Measurements from ENCODE around the gene NTMT2. TPM values are rescaled to one million over a fixed set of nuclear protein-coding genes. Genes with fewer than 3 reads are reported as not detected.

NTMT2 gene
- total and polyA plus RNA-seq, 2 of the 8 experiments (the other 6 are each of a cell fraction or from before 2014, with no cell fraction given): 0.38 TPM; not detected in 1

DNA sequence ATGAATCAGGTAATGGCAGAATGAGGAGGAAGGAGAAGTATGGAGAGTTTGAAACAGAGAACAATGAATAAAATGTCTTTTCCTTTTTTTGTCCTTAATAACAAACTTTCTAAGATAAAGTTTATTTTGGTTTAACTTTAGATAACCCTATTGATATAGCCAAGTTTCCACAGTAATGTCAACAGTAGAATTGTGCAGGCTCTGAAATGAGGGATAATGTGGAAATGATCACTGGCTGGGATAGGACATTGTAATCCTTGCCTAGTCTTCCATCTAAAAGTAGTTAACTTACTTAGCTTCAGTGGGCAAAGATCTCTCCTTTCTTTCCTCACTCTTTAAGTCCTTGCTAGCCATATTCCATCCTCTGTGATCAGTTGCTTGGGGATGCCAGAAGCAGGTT is 52.8 kb downstream of the NTMT2 start (continued):
- TF ChIP-seq CHD7 (IDR thresholded peaks at IDR 0.05; ENCODE audit: insufficient replicate concordance, low read length): no peak
- no peak for TF ChIP-seq NANOG (IDR thresholded peaks at IDR 0.05; ENCODE audit: insufficient read depth, low read depth, low read length, poor library complexity, severe bottlenecking)
- no peak for TF ChIP-seq POLR2AphosphoS5 (IDR thresholded peaks at IDR 0.05; ENCODE audit: low read depth, low read length)
- no peak for TF ChIP-seq RAD21 (IDR thresholded peaks at IDR 0.05 in 1 of 2, conservative IDR thresholded peaks at IDR 0.05 in 1 of 2; ENCODE audit: low read depth in 2 of 2, low read length in 2 of 2)
- no peak for TF ChIP-seq ASH2L (IDR thresholded peaks at IDR 0.05; ENCODE audit: low read length)
- no peak for TF ChIP-seq SIX5 (IDR thresholded peaks at IDR 0.05; ENCODE audit: low read depth, low read length)
- TF ChIP-seq ATF2 (IDR thresholded peaks at IDR 0.05; ENCODE audit: low read length): no peak
